Brain microvascular endothelial cell (primary cell): Measurements from ENCODE around the gene ZNF432.
A peak's percentile ranks its signal among the peaks of the same experiment; 100 is the strongest.
"Not testable (repeated sequence)": the region's sequence is repeated elsewhere in the genome, so short reads cannot be mapped to it uniquely, and the experiment has no call there.

Source experiments
- DNase-seq: peaks from one replicate; pipeline ENCODE4 v3.0.0-alpha.2; 2020
- H3K27ac ChIP-seq: fragments of 250-450 bp; sonication (Bioruptor Pico); 2 replicates; pipeline ENCODE4 v1.5.1; 2020; ENCODE audit warnings: mild to moderate bottlenecking, moderate library complexity
- H3K27me3 ChIP-seq: fragments of 250-450 bp; sonication (Bioruptor Pico); replicated peaks from 2 replicates; pipeline ENCODE4 v1.5.1; 2020; ENCODE audit warnings: mild to moderate bottlenecking
- H3K36me3 ChIP-seq: fragments of 250-450 bp; sonication (Bioruptor Pico); replicated peaks from 2 replicates; pipeline ENCODE4 v1.5.1; 2020; ENCODE audit warnings: mild to moderate bottlenecking
- H3K4me3 ChIP-seq: 2 replicates; pipeline ENCODE4 v1.5.1; 2011; ENCODE audit warnings: low read depth, mild to moderate bottlenecking, control low read depth, low read length, moderate library complexity
- in situ Hi-C: cut with HindIII; loops from 2 replicates; pipeline ENCODE4 v1.10.0; 2017; ENCODE audit warnings: low sequenced_read_pairs, low pct_ligation_motif_present
- TF ChIP-seq, protein P1 (sequence below): IDR thresholded peaks from 2 replicates; pipeline ENCODE4 v1.5.1; 2011; ENCODE audit warnings: low read depth, mild to moderate bottlenecking, moderate library complexity, low read length, control low read depth, inconsistent platforms; ENCODE audit errors: missing control alignments

The ZNF432 gene

DNA sequence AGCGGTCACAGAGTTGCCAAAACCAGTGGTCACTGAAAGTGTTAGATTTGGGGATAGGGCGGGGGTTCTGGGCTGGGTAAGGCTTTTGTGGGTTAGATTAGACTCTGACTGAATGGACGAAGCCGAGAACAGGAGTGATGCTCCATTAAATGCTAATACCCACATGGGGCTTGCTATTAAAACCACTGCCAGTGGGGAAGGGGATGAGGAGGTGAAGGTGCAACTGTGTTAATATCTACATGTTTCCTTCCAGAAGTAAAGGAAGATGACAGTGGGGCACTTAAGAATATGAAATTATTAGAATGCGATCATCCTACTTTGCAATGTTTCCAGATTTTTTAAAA, 19.9 kb downstream of the ZNF432 start:
- in situ Hi-C loops: no loop called here
- DNase-seq: no peak
- Histone ChIP-seq H3K36me3 (peaks cover 24% of the 10 kb centered on the region), H3K27ac (peak overlapping the region; percentile 83), H3K4me3 (peak overlapping the region; percentile 93), H3K27me3 (no peaks in the 10 kb centered on the region)
- TF ChIP-seq, protein P1, sequence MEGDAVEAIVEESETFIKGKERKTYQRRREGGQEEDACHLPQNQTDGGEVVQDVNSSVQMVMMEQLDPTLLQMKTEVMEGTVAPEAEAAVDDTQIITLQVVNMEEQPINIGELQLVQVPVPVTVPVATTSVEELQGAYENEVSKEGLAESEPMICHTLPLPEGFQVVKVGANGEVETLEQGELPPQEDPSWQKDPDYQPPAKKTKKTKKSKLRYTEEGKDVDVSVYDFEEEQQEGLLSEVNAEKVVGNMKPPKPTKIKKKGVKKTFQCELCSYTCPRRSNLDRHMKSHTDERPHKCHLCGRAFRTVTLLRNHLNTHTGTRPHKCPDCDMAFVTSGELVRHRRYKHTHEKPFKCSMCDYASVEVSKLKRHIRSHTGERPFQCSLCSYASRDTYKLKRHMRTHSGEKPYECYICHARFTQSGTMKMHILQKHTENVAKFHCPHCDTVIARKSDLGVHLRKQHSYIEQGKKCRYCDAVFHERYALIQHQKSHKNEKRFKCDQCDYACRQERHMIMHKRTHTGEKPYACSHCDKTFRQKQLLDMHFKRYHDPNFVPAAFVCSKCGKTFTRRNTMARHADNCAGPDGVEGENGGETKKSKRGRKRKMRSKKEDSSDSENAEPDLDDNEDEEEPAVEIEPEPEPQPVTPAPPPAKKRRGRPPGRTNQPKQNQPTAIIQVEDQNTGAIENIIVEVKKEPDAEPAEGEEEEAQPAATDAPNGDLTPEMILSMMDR: no peak

DNA sequence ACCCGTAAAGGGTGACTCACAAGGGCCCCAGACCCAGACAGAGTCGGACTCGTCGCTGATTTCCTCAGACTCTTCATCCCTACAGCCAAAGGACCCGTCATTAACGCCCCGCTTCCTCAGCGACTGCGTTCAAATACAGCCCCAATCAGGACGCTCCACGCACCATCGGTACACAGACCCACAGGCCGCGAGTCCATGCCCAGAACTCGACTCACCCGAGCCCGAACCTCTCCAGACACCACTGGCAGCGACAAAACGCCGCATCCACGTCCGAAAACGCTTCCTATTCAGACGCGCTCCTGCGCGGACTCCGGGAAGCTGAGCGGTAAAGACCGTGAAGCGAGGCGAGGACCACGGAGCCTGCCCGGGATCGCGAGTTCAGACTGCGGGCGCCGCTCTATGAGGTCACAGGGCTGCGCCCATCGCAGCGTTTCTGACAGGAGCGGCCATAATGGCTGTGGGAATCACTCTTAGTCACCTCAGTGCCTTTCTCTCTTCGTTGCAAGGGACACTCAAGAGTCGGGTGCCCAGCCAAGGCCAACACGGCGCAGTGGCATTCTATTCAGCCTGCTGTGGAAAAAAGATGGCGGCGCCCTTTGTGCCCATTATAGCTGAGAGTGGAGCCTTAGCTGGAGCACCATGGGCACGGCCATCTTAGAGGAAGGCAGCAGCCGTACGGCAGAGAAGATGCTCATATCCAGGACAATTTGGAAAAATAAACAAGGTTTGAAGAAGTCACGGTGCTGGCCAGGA, 20.4 kb downstream of the ZNF432 start, which contains the start of gene ZNF614:
ZNF614 (minus strand) TSS at position 353 of the 753 bp plus-strand sequence. CDS start 2,634 bp downstream, outside the sequence.
- peak; percentile 89 for DNase-seq
- TF ChIP-seq, protein P1: no peak
- peak within 1 kb of the TSS; percentile 83 for H3K27ac ChIP-seq
- H3K27me3 ChIP-seq: no peaks in the 10 kb centered on the region
- peaks cover 24% of the 10 kb centered on the region for H3K36me3 ChIP-seq
- peak within 1 kb of the TSS; percentile 93 for H3K4me3 ChIP-seq
- in situ Hi-C loops: no loop called here

DNA sequence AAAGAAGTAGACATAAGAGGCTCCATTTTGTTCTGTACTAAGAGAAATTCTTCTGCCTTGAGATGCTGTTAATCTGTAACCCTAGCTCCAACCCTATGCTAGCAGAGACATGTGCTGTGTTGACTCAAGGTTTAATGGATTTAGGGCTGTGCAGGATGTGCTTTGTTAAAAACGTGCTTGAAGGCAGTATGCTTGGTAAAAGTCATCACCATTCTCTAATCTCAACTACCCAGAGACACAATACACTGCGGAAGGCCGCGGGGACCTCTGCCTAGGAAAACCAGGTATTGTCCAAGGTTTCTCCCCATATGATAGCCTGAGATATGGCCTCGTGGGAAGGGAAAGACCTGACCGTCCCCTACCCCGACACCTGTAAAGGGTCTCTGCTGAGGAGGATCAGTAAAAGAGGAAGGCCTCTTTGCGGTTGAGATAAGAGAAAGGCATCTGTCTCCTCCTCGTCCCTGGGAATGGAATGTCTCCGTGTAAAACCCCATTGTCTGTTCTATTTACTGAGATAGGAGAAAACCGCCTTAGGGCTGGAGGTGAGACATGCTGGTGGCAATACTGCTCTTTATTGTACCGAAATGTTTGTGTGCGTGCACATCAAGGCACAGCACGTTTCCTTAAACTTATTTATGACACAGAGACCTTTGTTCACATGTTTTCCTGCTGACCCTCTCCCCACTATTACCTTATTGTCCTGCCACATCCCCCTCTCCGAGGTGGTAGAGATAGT, 22.2 kb downstream of the ZNF432 start:
- H3K4me3 ChIP-seq, in situ Hi-C loops, H3K27me3 ChIP-seq, H3K27ac ChIP-seq, DNase-seq: not testable (repeated sequence)
- H3K36me3 ChIP-seq: peaks cover 32% of the 10 kb centered on the region

DNA sequence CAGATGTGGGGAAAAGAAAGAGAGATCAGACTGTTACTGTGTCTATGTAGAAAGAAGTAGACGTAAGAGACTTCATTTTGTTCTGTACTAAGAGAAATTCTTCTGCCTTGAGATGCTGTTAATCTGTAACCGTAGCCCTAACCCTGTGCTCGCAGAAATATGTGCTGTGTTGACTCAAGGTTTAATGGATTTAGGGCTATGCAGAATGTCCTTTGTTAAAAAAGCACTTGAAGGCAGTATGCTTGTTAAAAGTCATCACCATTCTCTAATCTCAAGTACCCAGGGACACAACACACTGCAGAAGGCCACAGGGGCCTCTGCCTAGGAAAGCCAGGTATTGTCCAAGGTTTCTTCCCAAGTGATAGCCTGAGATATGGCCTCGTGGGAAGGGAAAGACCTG, 24.2 kb downstream of the ZNF432 start:
- in situ Hi-C loops, DNase-seq, H3K27ac ChIP-seq, H3K4me3 ChIP-seq, H3K27me3 ChIP-seq: not testable (repeated sequence)
- H3K36me3 ChIP-seq: peaks cover 48% of the 10 kb centered on the region

DNA sequence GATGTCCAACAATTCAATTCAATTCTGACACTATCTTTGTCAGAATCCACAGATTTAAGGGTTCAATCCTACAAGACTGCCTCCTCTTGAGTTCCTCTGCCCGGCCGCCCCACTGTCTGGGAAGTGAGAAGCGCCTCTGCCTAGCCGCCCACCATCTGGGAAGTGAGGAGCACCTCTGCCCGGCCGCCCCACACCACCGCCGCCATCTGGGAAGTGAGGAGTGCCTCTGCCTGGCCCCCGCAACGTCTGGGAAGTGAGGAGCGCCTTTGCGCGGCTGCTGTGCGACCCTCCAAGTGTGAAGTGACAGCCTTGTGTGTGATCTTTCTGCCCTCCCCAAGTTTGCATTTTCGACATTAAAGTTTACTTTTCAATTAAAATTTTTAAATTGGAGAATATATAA, 26.4 kb downstream of the ZNF432 start:
- TF ChIP-seq, protein P1: no peak
- Histone ChIP-seq H3K27ac (no peak overlapping the region), H3K36me3 (peaks cover 61% of the 10 kb centered on the region)

DNA sequence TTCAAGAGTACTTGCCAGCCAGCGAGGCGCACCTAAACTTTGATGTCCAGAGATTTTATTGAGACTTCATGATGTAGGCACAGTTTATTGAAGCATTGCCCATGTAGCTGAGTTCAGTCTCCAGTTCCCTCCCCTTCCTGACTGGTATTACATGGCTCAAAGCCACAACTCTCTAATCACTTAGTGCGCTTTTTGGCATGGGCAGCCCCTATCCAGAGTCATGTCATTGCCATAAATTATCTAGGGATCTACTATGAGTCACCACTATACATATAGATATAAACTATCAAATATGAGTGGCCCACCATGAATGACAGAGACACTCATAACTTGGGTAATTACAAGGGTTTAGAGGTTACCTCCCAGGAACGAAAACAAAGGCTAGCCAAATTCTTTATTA, 28.1 kb downstream of the ZNF432 start:
- Histone ChIP-seq H3K36me3 (peaks cover 76% of the 10 kb centered on the region), H3K27me3 (no peaks in the 10 kb centered on the region), H3K27ac (no peak overlapping the region), H3K4me3 (no peak overlapping the region)
- TF ChIP-seq, protein P1: no peak
- in situ Hi-C loops: no loop called here
- no peak for DNase-seq

More for the DNA sequence above, 26.4 kb downstream of the ZNF432 start:
- Histone ChIP-seq H3K4me3 (no peak overlapping the region), H3K27me3 (no peaks in the 10 kb centered on the region)
- in situ Hi-C loops: no loop called here
- DNase-seq: no peak
